ENCODE measurements around the gene SPRR4.
"Not testable (repeated sequence)": the region's sequence is repeated elsewhere in the genome, so short reads cannot be mapped to it uniquely, and the experiment has no call there.

The SPRR4 gene

DNA sequence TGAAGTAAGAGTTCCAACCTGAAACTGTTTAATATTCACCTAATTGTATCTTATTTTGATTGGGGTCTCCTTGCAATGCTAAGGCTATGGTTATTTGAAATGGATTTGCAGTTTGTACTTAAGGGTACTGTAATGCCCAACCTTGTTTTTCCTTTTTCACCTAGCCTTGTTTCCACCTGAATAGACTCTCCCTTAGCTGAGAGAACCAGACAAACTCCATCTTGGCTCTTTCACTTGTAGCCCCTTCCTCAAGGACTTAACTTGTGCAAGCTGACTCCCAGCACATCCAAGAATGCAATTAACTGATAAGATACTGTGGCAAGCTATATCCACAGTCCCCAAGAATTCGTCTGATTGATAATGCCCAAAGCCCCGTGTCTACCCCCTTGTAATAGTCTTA lies 51.4 kb downstream of the SPRR4 start:
- not testable (repeated sequence) for DNase-seq (ENCODE audit: low read depth, low spot score)
